ENCODE results near the gene IL3. TPM values are rescaled to one million over a fixed set of nuclear protein-coding genes. Genes with fewer than 3 reads are reported as not detected.

The IL3 gene, protein sequence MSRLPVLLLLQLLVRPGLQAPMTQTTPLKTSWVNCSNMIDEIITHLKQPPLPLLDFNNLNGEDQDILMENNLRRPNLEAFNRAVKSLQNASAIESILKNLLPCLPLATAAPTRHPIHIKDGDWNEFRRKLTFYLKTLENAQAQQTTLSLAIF
- not detected in 2 replicates for total RNA-seq

DNA sequence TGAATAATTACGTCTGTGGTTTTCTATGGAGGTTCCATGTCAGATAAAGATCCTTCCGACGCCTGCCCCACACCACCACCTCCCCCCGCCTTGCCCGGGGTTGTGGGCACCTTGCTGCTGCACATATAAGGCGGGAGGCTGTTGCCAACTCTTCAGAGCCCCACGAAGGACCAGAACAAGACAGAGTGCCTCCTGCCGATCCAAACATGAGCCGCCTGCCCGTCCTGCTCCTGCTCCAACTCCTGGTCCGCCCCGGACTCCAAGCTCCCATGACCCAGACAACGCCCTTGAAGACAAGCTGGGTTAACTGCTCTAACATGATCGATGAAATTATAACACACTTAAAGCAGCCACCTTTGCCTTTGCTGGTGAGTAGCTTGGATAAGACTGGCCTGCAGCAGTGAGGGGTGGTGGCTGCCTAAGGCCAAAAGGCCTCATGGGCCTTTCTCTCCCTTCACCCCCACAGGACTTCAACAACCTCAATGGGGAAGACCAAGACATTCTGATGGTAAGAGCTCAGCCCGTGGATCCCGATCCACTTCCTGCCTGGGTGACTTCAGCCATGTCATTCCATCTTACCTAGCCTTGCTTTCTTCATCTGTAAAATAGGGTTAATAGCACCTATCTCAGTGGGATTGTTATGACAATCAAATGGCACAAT, at the start of gene IL3:
Gene IL3 (plus strand): TSS at position 155 of the 661 bp plus-strand sequence. CDS start 52 bp downstream, at position 207.
- no peak for DNase-seq

- DNase-seq = no peak
These were observed 49.4 kb upstream of the IL3 start for GRCh38 chr5:132010989-132011621.

- DNase-seq = peak; percentile 14
These were observed 48.7 kb upstream of the IL3 start, which contains the start of gene ACSL6 for GRCh38 chr5:132011622-132012343. ACSL6 (minus strand) TSS chr5:132011658; CDS start chr5:132011553, 105 bp downstream.

- peak; percentile 84 for DNase-seq
These were observed 48.0 kb upstream of the IL3 start for GRCh38 chr5:132012371-132013005.

GRCh38 chr5:132013006-132013689, 47.3 kb upstream of the IL3 start:
- no peak for DNase-seq

DNA sequence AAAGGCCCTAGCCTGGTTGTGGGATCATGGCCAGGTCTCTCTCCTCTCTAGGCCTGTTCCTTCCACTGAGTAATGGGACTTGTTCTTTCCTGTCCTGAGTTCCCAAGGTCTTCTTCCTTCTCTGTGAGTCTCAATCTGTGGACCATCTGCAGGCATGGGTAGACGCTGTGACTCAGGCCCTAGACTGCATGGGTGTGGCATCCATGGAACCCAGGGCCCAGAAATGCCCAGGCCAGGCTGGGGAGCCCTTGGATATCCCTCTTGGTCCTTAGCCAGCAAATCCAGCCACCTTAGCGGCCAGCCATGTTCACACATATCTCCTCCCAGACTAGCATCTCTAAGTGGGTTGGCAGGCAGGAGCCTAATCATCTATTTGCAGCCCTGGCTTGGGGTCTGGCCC, 46.7 kb upstream of the IL3 start:
- DNase-seq = no peak

DNA sequence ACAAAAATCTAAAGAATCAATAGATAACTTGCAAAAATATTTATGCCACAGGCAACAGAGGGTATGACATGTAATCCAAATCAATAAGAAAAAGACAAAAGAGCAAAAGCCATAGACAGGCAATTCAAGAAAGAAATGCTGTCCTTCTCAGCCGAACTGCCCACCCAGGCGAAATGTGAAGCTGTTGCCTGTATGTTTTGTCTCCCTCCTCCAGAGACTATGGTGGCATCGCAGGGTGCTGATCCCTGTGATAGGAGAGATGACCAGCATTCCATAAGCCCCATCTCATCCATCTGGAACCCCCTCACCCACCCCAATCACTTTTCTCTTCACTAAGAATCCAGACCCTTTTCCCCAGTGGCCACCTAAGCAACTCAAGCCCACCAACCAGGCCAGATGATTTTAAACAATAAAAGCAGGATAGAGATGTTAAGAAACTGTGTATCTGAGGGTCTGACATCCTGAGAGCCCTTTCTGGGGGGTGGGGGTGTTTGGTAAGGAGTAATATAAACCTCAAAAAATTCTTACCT, 43.7 kb upstream of the IL3 start:
- DNase-seq = no peak

DNA sequence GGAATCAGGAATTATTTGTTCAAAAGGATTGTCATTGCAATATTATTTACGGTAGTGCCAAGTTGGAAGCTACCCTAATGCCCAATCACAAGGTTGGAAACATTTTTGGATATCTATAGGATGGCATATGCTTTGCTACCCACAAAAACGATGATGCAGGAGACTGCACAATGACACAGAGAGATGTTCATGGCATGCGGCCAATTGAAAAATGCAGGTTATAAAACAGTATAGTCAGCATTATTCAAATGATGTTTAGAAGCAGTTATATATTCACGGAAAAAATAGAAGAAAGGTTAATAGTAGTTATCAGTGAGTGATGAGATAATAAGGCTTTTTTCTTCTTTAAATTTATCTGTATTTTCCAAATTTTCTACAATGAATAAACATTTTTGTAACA, 43.1 kb upstream of the IL3 start:
- DNase-seq = no peak

- no peak for DNase-seq
These were observed 42.5 kb upstream of the IL3 start for GRCh38 chr5:132017738-132018625.

DNA sequence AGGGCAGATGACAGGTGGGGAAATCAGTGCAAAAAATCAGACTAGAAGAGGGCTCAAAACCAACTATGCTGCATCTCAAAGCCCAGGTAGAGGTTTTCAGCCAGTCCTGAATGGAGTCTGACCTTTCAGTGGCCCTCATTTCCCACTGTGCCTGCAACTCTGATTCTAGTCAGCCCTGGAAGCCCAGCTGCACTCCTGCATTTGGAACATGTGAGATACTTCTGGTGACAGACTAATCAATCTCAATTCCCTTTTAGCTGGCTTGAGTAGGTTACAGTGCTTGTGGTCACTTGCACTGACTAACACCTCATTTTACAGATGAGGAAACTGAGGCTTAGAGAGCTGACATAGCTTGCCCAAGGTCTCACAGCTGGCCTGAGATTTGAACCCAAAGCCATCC, 41.1 kb upstream of the IL3 start:
- DNase-seq = no peak

- DNase-seq = no peak
These were observed 40.4 kb upstream of the IL3 start for GRCh38 chr5:132019857-132020555.

DNA sequence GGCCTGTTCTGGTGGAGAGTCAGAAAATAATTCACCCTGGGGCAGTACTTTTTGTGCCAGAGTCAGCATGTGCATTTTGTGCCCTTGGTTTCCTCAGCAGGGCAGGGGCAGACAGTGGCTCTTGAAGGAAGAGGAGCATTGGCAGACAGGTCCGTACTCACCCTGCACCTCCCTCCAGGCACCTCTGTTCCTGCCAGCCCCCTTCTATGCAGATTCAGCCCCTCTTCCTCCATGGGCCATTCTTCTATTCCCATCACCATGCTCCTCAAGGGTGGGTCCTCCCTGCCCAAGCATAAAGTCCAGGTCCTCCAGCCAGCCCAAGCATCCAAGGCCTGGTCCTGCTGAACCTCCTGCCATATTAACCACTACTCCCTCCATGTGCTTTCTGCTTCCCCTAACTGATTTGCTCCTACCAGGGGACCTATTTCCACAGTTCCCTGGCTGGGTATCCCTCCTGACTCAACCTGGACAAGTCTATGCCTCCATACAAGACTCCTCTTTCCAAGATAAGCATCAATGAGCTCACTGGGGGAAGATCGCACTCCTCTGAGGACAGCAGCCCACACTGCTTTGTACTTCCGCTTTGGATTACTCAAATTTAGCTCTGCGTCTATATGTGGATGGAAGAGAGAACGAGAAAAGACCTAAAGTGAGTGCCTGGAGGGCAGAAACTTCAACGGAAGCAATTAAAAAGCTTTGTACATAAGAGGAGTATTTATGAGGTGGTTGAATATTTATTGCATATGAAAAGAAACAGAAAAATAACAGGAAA, 39.7 kb upstream of the IL3 start:
- no peak for DNase-seq

DNA sequence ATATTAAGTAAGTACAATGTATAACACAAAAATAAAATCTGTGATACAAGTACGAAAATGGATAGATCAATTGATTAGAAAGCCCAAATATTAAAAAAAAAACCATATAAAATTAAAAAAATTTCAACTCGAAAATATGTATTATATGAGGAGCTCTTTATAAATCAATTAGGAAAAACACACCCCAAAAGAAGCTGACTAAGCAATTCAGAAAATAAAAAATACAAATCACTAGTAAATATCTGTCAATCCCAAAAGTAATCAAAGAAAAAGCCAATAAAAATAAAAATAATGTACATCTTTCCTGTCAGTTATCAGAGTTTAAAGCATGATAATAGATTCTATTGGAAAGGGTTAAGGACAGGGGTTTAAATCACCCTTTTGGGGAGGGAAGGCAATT, 38.8 kb upstream of the IL3 start:
- no peak for DNase-seq

- DNase-seq = no peak
These were observed 37.7 kb upstream of the IL3 start for GRCh38 chr5:132022737-132023136.

GRCh38 chr5:132023258-132024116, 37.0 kb upstream of the IL3 start:
- DNase-seq = no peak

- no peak for DNase-seq
These were observed 36.4 kb upstream of the IL3 start for GRCh38 chr5:132024117-132024435.

- DNase-seq = no peak
These were observed 35.6 kb upstream of the IL3 start for GRCh38 chr5:132024789-132025402.

- no peak for DNase-seq
These were observed 35.0 kb upstream of the IL3 start for GRCh38 chr5:132025403-132025971.
